GM10248 (cell line): ENCODE results near the gene LRRC3.

Source experiments
- CTCF ChIA-PET: fragments of 300-600 bp; sonication (Branson Sonifier 250); formaldehyde crosslinking; extraction: SDS; loops from one replicate; lab custom pipeline; 2021; ENCODE audit warnings: antibody characterized with exemption; lab: Yijun Ruan, JAX
- POLR2A ChIA-PET: fragments of 350-650 bp; sonication (Branson Sonifier 250); formaldehyde crosslinking; extraction: SDS; loops from one replicate; lab custom pipeline; 2020; ENCODE audit warnings: antibody characterized with exemption; lab: Yijun Ruan, JAX
- DNase-seq: peaks from one replicate; pipeline ENCODE4 v3.0.0; 2012; ENCODE audit errors: extremely low spot score
- CTCF ChIP-seq: IDR thresholded peaks from 2 replicates; pipeline ENCODE4 v1.5.1; 2012; ENCODE audit warnings: mild to moderate bottlenecking, low read depth; ENCODE audit errors: extremely low read depth, missing control alignments, control extremely low read depth

The LRRC3 gene

GRCh38 chr21:44508711-44509445 lies 53.6 kb downstream of the LRRC3 start:
- CTCF ChIA-PET = interaction anchor here (2.0 to 7.3 kb wide), 4 partner anchors 9 to 285 kb away, joined by 5 to 67 read pairs (median 8); no protein-coding TSS in a partner anchor
- no peak for DNase-seq
- no peak for TF ChIP-seq CTCF
- POLR2A ChIA-PET = no interaction called here

GRCh38 chr21:44509539-44509938 lies 54.2 kb downstream of the LRRC3 start:
- no peak for DNase-seq
- POLR2A ChIA-PET = no interaction called here
- TF ChIP-seq CTCF = no peak
- CTCF ChIA-PET = interaction anchor here (0.6 to 7.3 kb wide), 15 partner anchors 8 to 299 kb away, joined by 3 to 67 read pairs (median 5); partner anchors contain the start of gene UBE2G2

GRCh38 chr21:44510109-44510507 lies 54.8 kb downstream of the LRRC3 start:
- no peak for TF ChIP-seq CTCF
- CTCF ChIA-PET = interaction anchor here (0.6 to 7.3 kb wide), 20 partner anchors 9 to 628 kb away, joined by 3 to 67 read pairs (median 4); partner anchors contain the start of gene UBE2G2
- DNase-seq = no peak
- POLR2A ChIA-PET = no interaction called here

- ChIA-PET CTCF (interaction anchor here (0.7 to 7.3 kb wide), 25 partner anchors 9 to 627 kb away, joined by 3 to 67 read pairs (median 3); partner anchors contain the start of gene UBE2G2), POLR2A (no interaction called here)
- peak; percentile 85 for DNase-seq
- TF ChIP-seq CTCF = peak; percentile 77
These were observed 55.4 kb downstream of the LRRC3 start for GRCh38 chr21:44510508-44511218.

DNA sequence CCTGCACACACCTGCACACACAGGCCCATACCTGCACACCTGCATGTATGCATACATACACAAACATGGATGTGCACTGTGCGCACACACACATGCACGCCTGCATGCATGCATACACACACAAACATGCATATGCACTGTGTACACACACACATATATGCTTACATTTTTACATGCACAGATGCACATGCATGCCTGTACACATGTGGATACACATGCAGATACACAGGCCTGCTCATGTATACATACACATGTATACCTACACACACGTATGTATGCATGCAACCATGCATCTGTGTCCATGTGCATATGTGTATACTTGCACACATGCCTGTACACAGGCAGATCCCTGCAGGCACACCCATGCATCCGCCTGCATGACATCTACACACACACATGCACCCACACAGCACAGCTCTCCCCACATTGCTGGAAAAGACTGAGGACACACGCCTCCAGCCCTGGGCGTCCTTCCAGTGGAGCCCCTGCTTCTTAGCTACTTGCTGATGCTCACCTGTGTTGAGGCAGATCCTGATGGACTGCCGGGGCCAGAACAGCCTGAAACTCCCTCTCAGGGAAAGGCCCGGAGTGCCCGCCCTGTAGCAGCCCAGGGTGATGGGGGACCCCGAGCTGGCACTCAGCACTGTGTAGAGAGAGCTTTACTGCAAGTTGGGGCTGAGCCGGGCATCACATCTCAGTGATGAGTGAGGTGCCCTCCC lies 56.1 kb downstream of the LRRC3 start:
- TF ChIP-seq CTCF = no peak
- ChIA-PET POLR2A (no interaction called here), CTCF (interaction anchor here (0.7 to 7.3 kb wide), 20 partner anchors 9 to 627 kb away, joined by 3 to 67 read pairs (median 4); partner anchors contain the start of gene UBE2G2)
- no peak for DNase-seq
